ENCODE measurements around the gene GRM7.

- TF ChIP-seq GATA2 (IDR thresholded peaks at IDR 0.05; ENCODE audit: low read depth, low read length) (no peak), GATA3 (IDR thresholded peaks at IDR 0.05; ENCODE audit: low read depth, low read length) (no peak)
Measured at GRCh38 chr3:7632305-7632704, 771.4 kb downstream of the GRM7 start.

Measured in SH-SY5Y (cell line).